T47D (cell line): ENCODE data around the gene OSGIN1.

Source experiments
- DNase-seq, 2 experiments: peaks; one replicate each; pipeline versions ENCODE4 v3.0.0 to v3.0.0-alpha.2; 2011 to 2012; ENCODE audit warnings: low read depth in 1 of 2, low spot score in 1 of 2
- JUND ChIP-seq: IDR thresholded peaks from 2 replicates; pipeline ENCODE4 v1.6.1; 2012; ENCODE audit warnings: low read depth
- in situ Hi-C: cut with HindIII; loops from 2 replicates; pipeline ENCODE4 v1.10.0; 2016; ENCODE audit warnings: low sequenced_read_pairs, low pct_unique_long_range_greater_than_20kb

Gene OSGIN1

GRCh38 chr16:83930730-83931500 lies 22.1 kb upstream of the OSGIN1 start:
- DNase-seq, result no peak
- no peak for TF ChIP-seq JUND
- in situ Hi-C loops, result no loop called here

GRCh38 chr16:83931556-83931955 lies 21.5 kb upstream of the OSGIN1 start:
- no peak for TF ChIP-seq JUND
- in situ Hi-C loops, result no loop called here
- no peak for DNase-seq

- no peak for DNase-seq
- in situ Hi-C loops, result no loop called here
- TF ChIP-seq JUND, result no peak
Measured at GRCh38 chr16:83932304-83932703, 20.7 kb upstream of the OSGIN1 start.

DNA sequence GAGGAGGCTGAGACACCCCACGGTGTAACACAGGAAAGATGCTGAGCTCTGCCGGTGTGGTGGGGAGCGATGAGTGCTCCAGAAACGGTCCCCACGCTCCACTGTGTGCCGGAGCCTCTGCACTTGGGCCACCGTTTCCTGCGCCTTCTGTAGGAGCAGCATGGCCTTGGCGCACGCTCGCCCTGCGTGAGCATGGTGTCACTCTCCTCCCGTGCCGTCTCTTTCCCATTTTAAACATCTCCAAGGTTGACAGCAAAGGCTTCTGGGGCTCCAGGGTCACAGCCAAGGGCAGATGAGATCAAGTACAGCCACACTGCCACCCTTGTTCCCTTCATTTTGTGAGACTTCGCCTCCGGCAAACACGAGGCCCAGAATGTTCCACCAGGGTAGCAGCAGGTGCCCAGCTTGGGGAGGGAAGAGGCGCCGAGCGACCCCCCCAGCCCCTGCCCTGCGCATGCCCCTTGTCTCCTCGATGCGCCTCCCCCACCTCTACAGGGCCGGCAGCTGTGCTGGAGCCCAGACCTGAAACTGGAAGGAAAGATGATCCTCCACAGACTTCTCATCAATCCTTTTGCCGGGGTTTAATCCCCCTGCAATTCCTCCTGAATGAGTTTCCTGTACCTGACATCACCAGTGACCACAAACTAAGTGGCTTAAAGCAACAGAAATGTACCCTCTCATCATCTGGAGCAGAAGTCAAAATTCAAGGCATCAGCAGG lies 19.9 kb upstream of the OSGIN1 start:
- no peak for DNase-seq
- in situ Hi-C loops, result no loop called here
- no peak for TF ChIP-seq JUND

GRCh38 chr16:83933885-83934683 lies 19.0 kb upstream of the OSGIN1 start:
- in situ Hi-C loops, result no loop called here
- TF ChIP-seq JUND, result no peak
- DNase-seq, result no peak

DNA sequence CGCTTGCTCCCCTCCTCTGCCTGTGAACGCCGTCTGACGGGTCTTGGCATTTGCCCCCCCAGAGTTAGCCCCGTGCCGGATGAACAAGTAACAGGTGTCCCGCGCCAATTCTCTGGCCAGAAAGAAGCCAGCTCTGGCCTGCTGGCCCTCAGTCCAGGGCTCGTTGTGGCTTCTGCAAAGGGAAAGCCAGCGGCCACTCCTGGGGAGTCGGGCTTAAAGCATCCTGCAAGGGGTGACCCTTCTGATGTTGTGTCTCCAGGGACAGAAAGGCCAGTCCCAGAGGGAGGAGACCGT lies 18.4 kb upstream of the OSGIN1 start:
- in situ Hi-C loops, result no loop called here
- no peak for DNase-seq
- TF ChIP-seq JUND, result no peak

- in situ Hi-C loops, result no loop called here
- no peak for DNase-seq
- TF ChIP-seq JUND, result no peak
Measured at GRCh38 chr16:83935005-83935857, 17.8 kb upstream of the OSGIN1 start.

DNA sequence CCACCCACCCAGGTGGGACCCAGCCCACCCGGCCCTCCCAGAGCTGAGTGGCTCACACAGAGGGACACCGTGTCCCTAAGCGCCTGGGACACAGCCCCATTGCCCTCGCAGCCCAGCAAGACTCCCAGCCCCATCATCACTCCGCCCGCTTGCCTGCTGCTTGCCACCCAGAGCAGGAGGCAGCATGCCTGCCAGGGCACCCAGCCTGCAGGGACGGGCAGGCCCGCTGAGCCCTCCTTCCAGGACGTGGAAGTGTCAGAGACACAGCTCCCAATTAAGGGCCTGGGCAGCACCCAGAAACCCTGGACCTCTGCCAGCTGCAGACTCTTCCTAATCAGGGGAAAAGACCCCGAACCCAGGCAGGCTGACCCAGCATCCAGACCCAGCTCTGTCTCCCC lies 17.2 kb upstream of the OSGIN1 start:
- no peak for DNase-seq
- no peak for TF ChIP-seq JUND
- in situ Hi-C loops, result no loop called here

DNA sequence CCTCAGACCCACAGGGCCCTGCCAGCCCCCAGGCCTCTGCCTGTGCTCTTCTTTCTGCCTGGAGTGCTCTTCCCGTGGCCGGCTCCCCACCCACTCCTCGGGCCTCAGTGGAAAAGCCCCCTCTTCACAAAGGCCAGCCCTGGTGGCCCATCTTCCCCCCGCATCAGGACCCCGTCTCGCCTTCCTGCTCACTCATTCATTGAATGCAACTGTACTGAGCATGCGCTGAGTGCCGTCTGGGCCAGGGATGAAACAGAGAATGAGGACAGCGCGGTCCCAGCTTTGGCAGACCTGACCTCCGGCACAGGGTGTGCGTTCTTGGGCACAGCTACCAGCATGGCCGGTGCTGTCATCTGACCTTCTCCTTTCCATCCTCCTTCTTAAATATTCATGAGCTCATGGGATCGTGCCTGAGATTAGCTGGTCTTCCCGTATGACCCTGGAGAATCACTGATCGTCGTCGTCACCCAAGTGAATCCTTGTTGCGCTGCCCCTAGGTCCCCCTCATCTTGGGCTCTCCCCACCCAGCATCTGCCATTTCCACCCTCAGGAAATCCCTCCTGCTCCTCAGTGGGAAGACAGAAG lies 16.4 kb upstream of the OSGIN1 start:
- in situ Hi-C loops, result no loop called here
- DNase-seq, result no peak
- no peak for TF ChIP-seq JUND

- in situ Hi-C loops, result no loop called here
- DNase-seq, result no peak
- TF ChIP-seq JUND, result no peak
Measured at GRCh38 chr16:83937267-83937666, 15.8 kb upstream of the OSGIN1 start.

GRCh38 chr16:83937922-83938885 lies 14.8 kb upstream of the OSGIN1 start:
- DNase-seq, result no peak
- TF ChIP-seq JUND, result no peak
- in situ Hi-C loops, result no loop called here
